ENCODE results near the gene INSM1.

DNA sequence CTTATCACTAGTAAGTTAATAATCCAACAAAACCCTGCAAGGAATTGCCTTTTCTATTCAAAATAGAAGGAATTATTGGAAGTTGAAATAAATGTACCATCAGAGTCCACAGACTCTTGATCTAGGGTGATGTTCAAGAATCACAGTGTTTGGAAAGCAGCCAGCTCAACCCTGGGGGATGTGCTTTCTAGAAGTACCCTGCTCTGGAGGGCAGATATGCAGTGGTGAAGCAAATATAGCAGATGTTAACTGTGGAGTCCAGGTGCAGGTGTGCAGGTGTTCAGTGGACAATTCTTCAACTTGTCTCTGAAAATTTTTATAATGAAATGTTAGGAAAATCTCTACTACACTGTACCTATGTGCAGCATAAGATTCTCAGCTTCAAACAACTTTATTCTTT, 9.1 kb upstream of the INSM1 start:
- TF ChIP-seq, protein P1, sequence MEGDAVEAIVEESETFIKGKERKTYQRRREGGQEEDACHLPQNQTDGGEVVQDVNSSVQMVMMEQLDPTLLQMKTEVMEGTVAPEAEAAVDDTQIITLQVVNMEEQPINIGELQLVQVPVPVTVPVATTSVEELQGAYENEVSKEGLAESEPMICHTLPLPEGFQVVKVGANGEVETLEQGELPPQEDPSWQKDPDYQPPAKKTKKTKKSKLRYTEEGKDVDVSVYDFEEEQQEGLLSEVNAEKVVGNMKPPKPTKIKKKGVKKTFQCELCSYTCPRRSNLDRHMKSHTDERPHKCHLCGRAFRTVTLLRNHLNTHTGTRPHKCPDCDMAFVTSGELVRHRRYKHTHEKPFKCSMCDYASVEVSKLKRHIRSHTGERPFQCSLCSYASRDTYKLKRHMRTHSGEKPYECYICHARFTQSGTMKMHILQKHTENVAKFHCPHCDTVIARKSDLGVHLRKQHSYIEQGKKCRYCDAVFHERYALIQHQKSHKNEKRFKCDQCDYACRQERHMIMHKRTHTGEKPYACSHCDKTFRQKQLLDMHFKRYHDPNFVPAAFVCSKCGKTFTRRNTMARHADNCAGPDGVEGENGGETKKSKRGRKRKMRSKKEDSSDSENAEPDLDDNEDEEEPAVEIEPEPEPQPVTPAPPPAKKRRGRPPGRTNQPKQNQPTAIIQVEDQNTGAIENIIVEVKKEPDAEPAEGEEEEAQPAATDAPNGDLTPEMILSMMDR (IDR thresholded peaks at IDR 0.05 in 4 of 5, conservative IDR thresholded peaks at IDR 0.05 in 1 of 5), result no peak
- no peak for TF ChIP-seq POLR2A (IDR thresholded peaks at IDR 0.05)

Measured in gastrocnemius medialis (tissue), 4 donors.